Panc1 (cell line): Measurements from ENCODE around the gene FAM83B. TPM values are rescaled to one million over a fixed set of nuclear protein-coding genes. Genes with fewer than 3 reads are reported as not detected.

Source experiments
- ATAC-seq: fragments of 200-7000 bp; cut with Tn5 transposase; 2 replicates; pipeline ENCODE4 v1.9.1; 2020; ENCODE audit warnings: mild to moderate bottlenecking, moderate library complexity
- BruUV-seq: library from RNA; stranded (reverse); fragments of 400-500 nt; replicated peaks from 2 replicates; lab custom pipeline; 2021; lab: Mats Ljungman, UMichigan
- CTCF ChIA-PET: fragments of 300-600 bp; sonication (Branson Sonifier 250); formaldehyde crosslinking; loops from one replicate; lab custom pipeline; 2022; ENCODE audit warnings: antibody characterized with exemption; lab: Charles Lee
- POLR2A ChIA-PET: fragments of 300-600 bp; sonication (Branson Sonifier 250); formaldehyde crosslinking; loops from one replicate; lab custom pipeline; 2022; ENCODE audit warnings: antibody characterized with exemption; lab: Charles Lee
- DNase-seq: peaks from one replicate; pipeline ENCODE4 v3.0.0-alpha.2; 2010; ENCODE audit warnings: low read depth, low spot score
- H3K27ac ChIP-seq: 2 replicates; pipeline ENCODE4 v1.5.1; 2011; ENCODE audit warnings: mild to moderate bottlenecking, low read length, inconsistent platforms
- H3K27me3 ChIP-seq: fragments of 200-500 bp; sonication (Bioruptor generic); 2 replicates; pipeline ENCODE4 v1.6.0; 2014; ENCODE audit warnings: low read length, inconsistent platforms; ENCODE audit not compliant: control insufficient read depth, insufficient read depth
- H3K36me3 ChIP-seq: fragments of 200-500 bp; sonication (Bioruptor generic); 2 replicates; pipeline ENCODE4 v1.5.1; 2014; ENCODE audit warnings: inconsistent platforms, mild to moderate bottlenecking, low read length, moderate library complexity; ENCODE audit not compliant: control insufficient read depth, insufficient read depth
- H3K4me1 ChIP-seq: 2 replicates; pipeline ENCODE4 v1.5.1; 2011; ENCODE audit warnings: inconsistent platforms, mild to moderate bottlenecking, low read length, moderate library complexity; ENCODE audit not compliant: control insufficient read depth, insufficient read depth
- H3K4me3 ChIP-seq, 2 experiments: 2 replicates each; pipeline ENCODE4 v1.5.1; 2011 to 2012; ENCODE audit warnings: low read depth in 2 of 2, low read length in 2 of 2, mild to moderate bottlenecking in 2 of 2, inconsistent platforms in 1 of 2, moderate library complexity in 1 of 2
- H3K9me3 ChIP-seq: fragments of 200-500 bp; sonication (Bioruptor generic); 2 replicates; pipeline ENCODE4 v1.5.1; 2014; ENCODE audit warnings: low read depth, mild to moderate bottlenecking, inconsistent platforms, low read length, moderate library complexity; ENCODE audit not compliant: control insufficient read depth, insufficient read depth
- CTCF ChIP-seq: fragments of 450-650 bp; IDR thresholded peaks from 2 replicates; pipeline ENCODE4 v1.5.1; 2017; ENCODE audit warnings: mild to moderate bottlenecking
- POLR2AphosphoS5 ChIP-seq: IDR thresholded peaks from 2 replicates; pipeline ENCODE4 v1.6.1; 2012; ENCODE audit warnings: mild to moderate bottlenecking, low read depth, low read length, moderate library complexity
- REST ChIP-seq, 2 experiments: IDR thresholded peaks; 2 replicates each; pipeline ENCODE4 v1.6.1; 2011 to 2012; ENCODE audit warnings: low read depth in 2 of 2, control low read depth in 1 of 2, low read length in 1 of 2, mild to moderate bottlenecking in 1 of 2, moderate library complexity in 1 of 2; ENCODE audit not compliant: insufficient read depth in 1 of 2
- SIN3A ChIP-seq: IDR thresholded peaks from 2 replicates; pipeline ENCODE4 v1.6.1; 2012; ENCODE audit warnings: low read depth, mild to moderate bottlenecking, low read length, moderate library complexity, borderline replicate concordance; ENCODE audit not compliant: insufficient read depth
- TCF7L2 ChIP-seq: IDR thresholded peaks from 2 replicates; pipeline ENCODE4 v1.6.1; 2011; ENCODE audit warnings: mild to moderate bottlenecking, low read depth, low read length, inconsistent platforms
- in situ Hi-C: cut with HindIII; loops from 2 replicates; pipeline ENCODE4 v1.10.0; 2016; ENCODE audit warnings: low sequenced_read_pairs, low pct_unique_long_range_greater_than_20kb
- intact Hi-C: fragments of 100-400 bp; cut with micrococcal nuclease; formaldehyde crosslinking; loops from one replicate; pipeline ENCODE4 v1.10.0; 2022; ENCODE audit not compliant: unreplicated experiment
- total RNA-seq: library from RNA; stranded (reverse); gene quantifications from one replicate; pipeline ENCODE4 v1.2.1, GENCODE V29; 2021; ENCODE audit not compliant: unreplicated experiment

The FAM83B gene
- total RNA-seq, 1 experiment from 2014 or later = not detected

GRCh38 chr6:54835176-54835575 lies 11.4 kb upstream of the FAM83B start:
- H3K4me1 ChIP-seq = no peaks in the 10 kb centered on the region
- CTCF ChIA-PET = no interaction called here

GRCh38 chr6:54846857-54847674 lies 495 bp downstream of the FAM83B start:
- Histone ChIP-seq H3K9me3 (no peaks in the 10 kb centered on the region), H3K4me3 (peak overlapping the region; percentile 30 to 51), H3K27ac (no peak overlapping the region), H3K27me3 (peaks cover 44% of the 10 kb centered on the region), H3K4me1 (peaks cover 4% of the 10 kb centered on the region), H3K36me3 (no peaks in the 10 kb centered on the region; the same call in 1 of the 2 replicates)
- ChIA-PET POLR2A (no interaction called here), CTCF (no interaction called here)
- DNase-seq (no peak), ATAC-seq (peak; percentile 66)
- intact Hi-C loops (no loop called here), in situ Hi-C loops (no loop called here)
- TF ChIP-seq SIN3A = no peak
- no peak for TF ChIP-seq TCF7L2
- TF ChIP-seq POLR2AphosphoS5 = no peak
- no peak for TF ChIP-seq REST (IDR thresholded peaks at IDR 0.05; ENCODE audit: insufficient read depth in 1 of 2, low read depth in 2 of 2, low read length in 1 of 2)
- no peak for TF ChIP-seq CTCF
- no TSS peak for BruUV-seq

More at GRCh38 chr6:54835176-54835575, 11.4 kb upstream of the FAM83B start:
- H3K27me3 ChIP-seq = no peaks in the 10 kb centered on the region
- no peak overlapping the region for H3K27ac ChIP-seq
- DNase-seq (no peak), ATAC-seq (no peak)
- intact Hi-C loops (no loop called here), in situ Hi-C loops (no loop called here)
- POLR2A ChIA-PET = no interaction called here
- no peaks in the 10 kb centered on the region for H3K9me3 ChIP-seq
- TF ChIP-seq CTCF (no peak), SIN3A (no peak), REST (IDR thresholded peaks at IDR 0.05; ENCODE audit: insufficient read depth in 1 of 2, low read depth in 2 of 2, low read length in 1 of 2) (no peak), TCF7L2 (no peak), POLR2AphosphoS5 (no peak)
- no TSS peak for BruUV-seq
- no peaks in the 10 kb centered on the region for H3K36me3 ChIP-seq
- H3K4me3 ChIP-seq = no peak overlapping the region
